ENCODE results near the gene DSTN.

DSTN gene

DNA sequence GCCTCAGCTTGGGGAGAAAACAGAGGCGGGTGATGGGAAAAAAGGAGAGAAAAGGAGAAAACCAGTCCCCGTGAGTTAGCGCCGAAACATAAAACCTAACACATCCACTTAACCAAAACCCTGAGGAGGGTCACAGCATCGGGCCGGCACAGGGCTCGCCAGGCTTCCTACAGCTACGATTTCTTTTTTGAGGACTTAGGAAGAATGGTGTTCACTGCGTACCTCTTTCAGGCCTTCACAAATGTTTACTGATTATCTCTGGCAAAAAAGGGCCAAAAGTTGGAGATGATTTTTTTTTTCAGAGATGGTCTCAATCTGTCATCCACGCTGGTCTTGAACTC, 48.8 kb downstream of the DSTN start:
- H3K9me3 ChIP-seq (ENCODE audit: control insufficient read depth, insufficient read depth, low read length): no peaks in the 10 kb centered on the region
- peaks cover 94% of the 10 kb centered on the region for H3K36me3 ChIP-seq (ENCODE audit: control insufficient read depth, insufficient read depth, low read length)
- no peak overlapping the region for H3K4me3 ChIP-seq (ENCODE audit: low read depth, low read length)
- no peak overlapping the region for H3K27ac ChIP-seq (ENCODE audit: low read depth, low read length)
- no peaks in the 10 kb centered on the region for H3K27me3 ChIP-seq (ENCODE audit: control insufficient read depth, insufficient read depth, low read length)
- H3K9ac ChIP-seq (ENCODE audit: low read depth, low read length): no peak overlapping the region
- no peaks in the 10 kb centered on the region for H3K4me1 ChIP-seq (ENCODE audit: control insufficient read depth, insufficient read depth, low read length)

DNA sequence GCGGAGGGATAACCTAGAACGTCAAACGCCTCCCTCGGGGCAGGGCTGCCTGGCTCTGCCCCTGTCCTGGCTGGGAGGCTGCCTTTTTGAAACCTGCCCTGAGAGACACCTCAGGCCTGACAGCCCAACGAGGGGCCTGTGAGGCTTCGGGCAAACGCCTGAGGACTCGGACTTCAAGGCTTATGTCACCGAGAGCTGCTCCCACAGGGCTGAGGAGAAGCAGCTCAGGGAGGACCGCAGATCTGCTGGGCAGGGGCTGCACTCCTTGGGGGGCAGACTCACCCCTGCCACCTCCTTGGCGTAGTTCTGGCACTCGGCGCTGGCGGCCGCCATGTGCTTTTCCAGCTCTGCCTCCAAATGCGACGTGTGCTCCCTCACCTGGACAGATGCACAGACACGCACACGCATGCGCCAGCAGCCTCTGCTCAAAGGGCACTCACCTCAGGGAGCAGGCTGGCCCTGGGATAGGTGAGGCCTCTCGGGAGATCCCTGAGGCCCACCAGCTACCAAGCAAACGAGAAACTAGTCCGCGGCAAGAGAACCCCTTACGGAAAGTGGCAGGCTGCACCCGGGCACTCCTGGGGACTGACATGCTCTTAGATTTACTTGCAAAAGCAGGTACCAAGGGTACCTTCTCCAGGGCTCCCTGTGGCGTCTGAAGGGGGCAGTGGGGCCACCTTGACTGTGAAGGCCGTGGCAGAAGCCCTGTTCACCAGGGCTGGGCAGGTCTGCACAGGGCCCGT, 49.6 kb downstream of the DSTN start:
- no peaks in the 10 kb centered on the region for H3K27me3 ChIP-seq (ENCODE audit: control insufficient read depth, insufficient read depth, low read length)
- H3K4me3 ChIP-seq (ENCODE audit: low read depth, low read length): no peak overlapping the region
- no peak overlapping the region for H3K27ac ChIP-seq (ENCODE audit: low read depth, low read length)
- H3K4me1 ChIP-seq (ENCODE audit: control insufficient read depth, insufficient read depth, low read length): no peaks in the 10 kb centered on the region
- H3K36me3 ChIP-seq (ENCODE audit: control insufficient read depth, insufficient read depth, low read length): peaks cover 95% of the 10 kb centered on the region
- no peaks in the 10 kb centered on the region for H3K9me3 ChIP-seq (ENCODE audit: control insufficient read depth, insufficient read depth, low read length)
- H3K9ac ChIP-seq (ENCODE audit: low read depth, low read length): no peak overlapping the region

DNA sequence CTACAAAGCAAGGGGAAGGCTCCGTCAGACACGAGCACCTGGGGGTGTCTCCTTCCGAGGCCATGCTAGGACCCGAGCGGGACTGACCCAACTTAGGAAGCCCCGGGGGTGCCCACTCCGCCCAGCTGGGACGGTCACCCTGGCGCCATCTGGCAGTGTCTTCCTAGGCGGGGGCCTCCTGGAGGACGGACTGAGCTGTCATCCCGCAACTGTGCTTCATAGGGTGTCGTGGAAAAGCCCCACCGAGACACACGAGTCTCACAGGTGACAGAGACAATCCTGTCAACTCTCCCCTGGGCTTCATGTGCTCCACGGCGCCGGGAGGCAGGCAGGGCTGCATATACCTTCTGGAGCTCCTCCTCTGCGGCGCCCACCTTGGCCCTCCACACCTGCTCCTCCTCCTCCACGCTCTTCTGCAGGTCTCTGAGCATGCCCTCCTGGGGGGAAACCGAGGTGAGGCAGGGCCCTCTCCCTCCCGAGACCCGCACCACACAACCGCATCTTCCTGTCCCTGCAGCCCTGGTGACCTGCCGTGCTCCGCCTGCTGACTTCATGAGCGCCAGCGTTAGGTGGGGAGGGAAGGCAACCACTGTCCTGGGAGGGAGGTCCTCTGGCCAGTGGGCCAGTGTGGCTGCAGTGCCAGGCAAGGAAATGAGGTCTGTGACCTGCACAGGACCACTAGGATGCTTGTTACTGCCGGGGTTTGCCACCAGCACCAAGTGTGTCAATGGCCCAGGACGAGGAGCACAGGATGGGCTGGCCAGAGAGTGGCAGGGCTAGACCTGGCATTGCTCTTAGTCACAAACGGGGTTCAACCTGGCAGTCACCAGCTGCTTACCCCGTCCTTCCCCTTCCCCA, 50.7 kb downstream of the DSTN start:
- Histone ChIP-seq H3K4me3 (ENCODE audit: low read depth, low read length) (no peak overlapping the region), H3K9ac (ENCODE audit: low read depth, low read length) (no peak overlapping the region), H3K27ac (ENCODE audit: low read depth, low read length) (no peak overlapping the region), H3K9me3 (ENCODE audit: control insufficient read depth, insufficient read depth, low read length) (no peaks in the 10 kb centered on the region), H3K27me3 (ENCODE audit: control insufficient read depth, insufficient read depth, low read length) (no peaks in the 10 kb centered on the region), H3K36me3 (ENCODE audit: control insufficient read depth, insufficient read depth, low read length) (peaks cover 94% of the 10 kb centered on the region), H3K4me1 (ENCODE audit: control insufficient read depth, insufficient read depth, low read length) (no peaks in the 10 kb centered on the region)

DNA sequence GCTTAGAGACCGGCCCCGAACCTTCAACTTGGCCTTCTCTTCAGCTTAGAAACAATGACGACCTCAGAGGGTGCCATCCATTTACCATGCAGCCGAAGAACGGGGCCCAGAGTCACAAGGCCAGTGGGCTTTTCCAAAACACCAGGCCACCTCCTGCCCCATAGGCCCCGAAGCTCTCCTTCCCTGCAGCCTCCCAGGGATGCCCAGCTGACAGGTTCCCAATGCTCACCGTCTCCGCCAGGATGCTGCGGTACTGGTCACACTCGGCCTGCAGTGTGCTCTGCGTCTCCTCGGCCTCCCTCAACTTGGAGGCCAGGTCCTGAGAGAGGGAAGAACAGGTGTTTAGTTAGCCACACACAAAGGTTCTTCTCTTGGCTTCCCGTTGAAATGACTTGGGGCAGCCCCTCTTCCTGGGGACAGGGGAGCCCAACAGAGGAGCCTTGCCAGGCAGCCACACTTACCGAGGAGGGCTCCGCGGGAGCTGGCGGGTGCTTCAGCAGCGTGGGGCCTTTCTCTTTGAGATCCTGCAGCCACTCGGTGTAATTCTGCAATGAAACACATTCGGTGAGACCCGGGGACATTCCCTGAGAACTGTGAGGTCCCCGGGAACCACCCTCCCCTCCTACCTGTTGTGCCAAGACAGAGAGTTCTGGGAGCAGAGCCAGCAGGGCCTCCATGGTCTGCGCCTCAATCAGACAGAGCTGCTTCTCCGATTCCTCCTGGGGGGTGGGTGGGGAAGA, 51.5 kb downstream of the DSTN start:
- Histone ChIP-seq H3K4me3 (ENCODE audit: low read depth, low read length) (no peak overlapping the region), H3K27me3 (ENCODE audit: control insufficient read depth, insufficient read depth, low read length) (no peaks in the 10 kb centered on the region), H3K27ac (ENCODE audit: low read depth, low read length) (no peak overlapping the region), H3K9ac (ENCODE audit: low read depth, low read length) (no peak overlapping the region), H3K9me3 (ENCODE audit: control insufficient read depth, insufficient read depth, low read length) (no peaks in the 10 kb centered on the region), H3K36me3 (ENCODE audit: control insufficient read depth, insufficient read depth, low read length) (peaks cover 94% of the 10 kb centered on the region), H3K4me1 (ENCODE audit: control insufficient read depth, insufficient read depth, low read length) (no peaks in the 10 kb centered on the region)

DNA sequence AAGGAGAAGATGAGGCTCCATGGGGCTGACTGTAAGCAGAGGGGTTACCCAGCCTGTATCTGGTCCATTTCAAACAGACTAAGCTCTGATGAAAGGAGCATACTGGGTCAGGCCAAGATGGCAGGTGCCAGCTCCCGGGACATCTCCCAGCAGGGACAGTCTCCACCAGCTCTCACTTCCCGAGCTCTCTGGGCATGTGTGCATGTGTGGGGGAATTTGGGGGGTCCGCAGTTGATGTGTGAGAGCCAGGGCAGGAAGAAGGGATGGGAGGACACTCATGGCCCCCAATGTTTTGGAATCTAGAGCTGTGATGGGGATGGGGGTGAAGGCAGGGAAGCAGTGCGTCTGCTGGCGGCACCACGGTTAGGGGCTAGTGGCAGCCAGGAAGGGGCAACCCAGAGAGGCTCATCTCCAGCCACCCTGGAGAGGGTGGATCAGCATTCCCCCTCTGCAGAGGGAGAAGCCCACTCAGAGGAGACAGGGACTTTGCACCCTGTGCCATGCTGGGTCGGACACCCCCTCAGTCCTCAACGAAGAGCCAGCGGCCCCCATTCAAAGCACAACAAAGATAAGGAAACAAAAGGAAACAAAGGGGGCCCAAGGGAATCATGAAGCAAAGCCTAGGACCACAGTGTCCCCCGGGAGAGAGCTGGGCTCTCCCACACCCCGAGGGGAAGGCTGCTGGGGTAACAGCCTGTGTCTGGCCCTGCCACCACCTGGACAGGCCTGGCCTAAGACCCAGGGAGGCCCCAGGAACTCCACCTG, 52.4 kb downstream of the DSTN start:
- Histone ChIP-seq H3K27ac (ENCODE audit: low read depth, low read length) (no peak overlapping the region), H3K4me3 (ENCODE audit: low read depth, low read length) (no peak overlapping the region), H3K36me3 (ENCODE audit: control insufficient read depth, insufficient read depth, low read length) (peaks cover 94% of the 10 kb centered on the region), H3K4me1 (ENCODE audit: control insufficient read depth, insufficient read depth, low read length) (no peaks in the 10 kb centered on the region), H3K9ac (ENCODE audit: low read depth, low read length) (no peak overlapping the region), H3K27me3 (ENCODE audit: control insufficient read depth, insufficient read depth, low read length) (no peaks in the 10 kb centered on the region), H3K9me3 (ENCODE audit: control insufficient read depth, insufficient read depth, low read length) (no peaks in the 10 kb centered on the region)

DNA sequence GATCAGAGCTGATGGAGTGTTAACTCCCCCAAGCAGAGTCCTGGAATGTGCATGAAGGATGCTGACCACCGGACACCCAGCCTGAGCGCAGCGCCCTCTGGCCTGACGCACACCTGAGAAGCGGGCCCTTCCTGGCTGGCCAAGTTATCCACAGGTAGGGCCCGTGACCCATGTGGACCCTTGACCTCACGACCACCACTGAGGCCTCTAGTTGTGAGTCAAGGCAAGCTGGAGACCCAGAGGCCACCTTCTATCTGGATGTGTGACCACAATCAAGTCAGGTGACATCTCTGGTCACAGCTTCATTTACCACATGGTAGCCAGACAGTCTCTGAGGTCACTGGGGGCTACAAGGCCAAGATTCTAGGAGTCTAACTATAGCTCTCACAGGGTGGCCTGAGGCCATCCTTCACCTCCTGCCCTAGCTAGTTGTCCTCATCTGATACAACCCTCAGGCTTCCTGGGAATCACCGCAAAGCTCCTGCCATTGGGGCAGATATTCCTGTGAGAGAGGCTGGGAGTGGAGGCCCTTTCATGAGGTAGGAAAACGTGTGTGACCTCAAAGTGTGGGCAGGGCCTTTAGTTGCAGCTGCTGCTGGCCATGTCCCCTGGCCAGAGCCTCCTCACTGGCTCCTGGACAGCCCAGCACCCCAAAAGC, 53.1 kb downstream of the DSTN start:
- H3K9ac ChIP-seq (ENCODE audit: low read depth, low read length): no peak overlapping the region
- H3K36me3 ChIP-seq (ENCODE audit: control insufficient read depth, insufficient read depth, low read length): peaks cover 95% of the 10 kb centered on the region
- no peaks in the 10 kb centered on the region for H3K27me3 ChIP-seq (ENCODE audit: control insufficient read depth, insufficient read depth, low read length)
- H3K4me3 ChIP-seq (ENCODE audit: low read depth, low read length): no peak overlapping the region
- no peaks in the 10 kb centered on the region for H3K9me3 ChIP-seq (ENCODE audit: control insufficient read depth, insufficient read depth, low read length)
- H3K4me1 ChIP-seq (ENCODE audit: control insufficient read depth, insufficient read depth, low read length): no peaks in the 10 kb centered on the region
- no peak overlapping the region for H3K27ac ChIP-seq (ENCODE audit: low read depth, low read length)

DNA sequence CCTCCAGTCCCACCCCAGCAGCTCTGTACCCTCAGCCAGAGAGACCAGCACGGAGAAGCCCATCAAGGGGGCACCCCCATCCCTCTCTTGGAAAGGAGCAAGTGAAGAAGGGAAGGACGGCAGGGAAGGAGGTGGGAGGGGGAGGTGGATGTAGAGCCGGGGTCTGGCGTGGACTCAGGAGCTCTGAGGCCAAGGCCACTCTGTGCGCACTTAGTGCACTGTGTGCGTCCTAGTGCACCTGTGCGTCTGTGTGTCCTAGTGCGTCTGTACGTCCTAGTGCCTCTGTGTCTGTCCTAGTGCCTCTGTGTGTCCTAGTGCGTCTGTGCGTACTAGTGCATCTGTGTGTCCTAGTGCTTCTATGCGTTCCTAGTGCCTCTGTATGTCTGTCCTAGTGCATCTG, 54.2 kb downstream of the DSTN start:
- Histone ChIP-seq H3K4me1 (ENCODE audit: control insufficient read depth, insufficient read depth, low read length) (no peaks in the 10 kb centered on the region), H3K27ac (ENCODE audit: low read depth, low read length) (no peak overlapping the region), H3K9ac (ENCODE audit: low read depth, low read length) (no peak overlapping the region), H3K4me3 (ENCODE audit: low read depth, low read length) (no peak overlapping the region), H3K9me3 (ENCODE audit: control insufficient read depth, insufficient read depth, low read length) (no peaks in the 10 kb centered on the region), H3K36me3 (ENCODE audit: control insufficient read depth, insufficient read depth, low read length) (peaks cover 95% of the 10 kb centered on the region), H3K27me3 (ENCODE audit: control insufficient read depth, insufficient read depth, low read length) (no peaks in the 10 kb centered on the region)

DNA sequence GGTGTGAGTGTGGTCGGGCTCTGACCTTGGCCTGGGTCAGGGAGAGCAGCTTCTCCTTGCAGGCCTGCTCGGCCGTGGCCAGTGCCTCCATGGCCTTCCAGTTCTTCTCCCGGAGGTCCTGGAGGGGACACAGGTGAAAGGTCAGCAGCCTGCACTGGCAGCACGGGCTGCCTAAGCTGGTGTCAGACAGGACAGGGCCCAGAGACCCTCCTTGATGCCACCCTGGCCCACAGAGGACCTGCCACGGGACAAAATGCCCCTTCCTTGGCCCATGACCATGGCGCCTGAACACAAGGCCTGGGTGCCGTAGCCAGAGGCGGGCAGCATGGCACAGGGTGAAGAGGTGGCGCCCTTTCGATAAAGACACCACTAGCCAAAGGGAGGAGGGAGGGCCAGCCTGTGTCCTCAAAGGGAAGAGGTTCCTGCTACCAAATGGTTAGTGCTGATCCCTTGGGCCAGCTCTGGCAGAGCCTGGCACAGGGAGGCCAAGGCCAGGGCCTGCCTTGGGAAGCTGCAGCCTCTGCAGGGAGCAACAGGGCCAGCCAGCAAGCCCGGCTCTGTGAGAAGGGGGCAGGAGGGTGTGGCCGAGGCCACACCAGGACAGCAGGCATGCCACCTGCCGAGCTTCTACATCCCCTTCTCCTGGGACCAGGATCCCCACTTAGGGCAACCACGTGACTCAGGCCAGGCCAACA, 54.8 kb downstream of the DSTN start:
- Histone ChIP-seq H3K4me3 (ENCODE audit: low read depth, low read length) (no peak overlapping the region), H3K27ac (ENCODE audit: low read depth, low read length) (no peak overlapping the region), H3K4me1 (ENCODE audit: control insufficient read depth, insufficient read depth, low read length) (no peaks in the 10 kb centered on the region), H3K27me3 (ENCODE audit: control insufficient read depth, insufficient read depth, low read length) (no peaks in the 10 kb centered on the region), H3K36me3 (ENCODE audit: control insufficient read depth, insufficient read depth, low read length) (peaks cover 95% of the 10 kb centered on the region), H3K9ac (ENCODE audit: low read depth, low read length) (no peak overlapping the region), H3K9me3 (ENCODE audit: control insufficient read depth, insufficient read depth, low read length) (no peaks in the 10 kb centered on the region)

DNA sequence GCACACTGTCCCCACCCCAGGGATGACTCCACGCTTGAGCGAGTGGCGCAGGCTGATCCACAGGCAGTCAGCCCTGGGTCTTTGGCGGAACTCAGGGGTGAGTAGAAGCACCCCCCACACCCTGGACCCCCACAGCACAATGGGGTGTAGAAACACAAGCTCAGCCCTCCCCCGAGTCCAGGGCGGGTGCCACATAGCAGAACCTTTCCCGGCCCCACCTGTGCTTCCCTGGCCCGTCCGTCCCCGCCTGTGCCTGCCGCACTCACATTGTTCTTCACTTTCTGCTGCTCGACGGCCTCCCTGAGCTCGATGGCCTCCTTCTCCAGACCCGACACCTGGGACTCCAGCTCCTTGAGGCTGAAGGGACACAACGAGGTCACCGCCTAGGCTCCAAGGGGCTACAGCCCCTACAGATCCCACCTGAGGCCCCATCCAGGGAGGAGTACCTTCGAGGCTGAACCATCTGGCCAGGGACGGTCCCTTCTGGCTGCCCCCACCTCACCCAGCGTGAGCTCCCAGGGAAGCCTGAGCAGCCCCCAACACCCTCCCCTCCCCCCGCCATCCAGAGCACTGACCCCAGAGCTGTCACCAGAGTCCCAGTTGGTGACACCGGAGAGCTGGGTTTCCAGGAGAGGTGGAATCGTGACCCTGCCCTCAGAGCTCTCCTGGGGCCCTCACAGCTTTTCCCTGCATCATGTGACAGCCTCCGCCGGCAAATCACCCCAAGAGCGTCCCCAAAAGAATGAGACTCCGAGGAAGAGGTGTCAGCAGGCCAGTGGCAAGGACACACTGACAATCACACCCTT, 55.6 kb downstream of the DSTN start:
- no peak overlapping the region for H3K4me3 ChIP-seq (ENCODE audit: low read depth, low read length)
- no peak overlapping the region for H3K9ac ChIP-seq (ENCODE audit: low read depth, low read length)
- peaks cover 95% of the 10 kb centered on the region for H3K36me3 ChIP-seq (ENCODE audit: control insufficient read depth, insufficient read depth, low read length)
- no peaks in the 10 kb centered on the region for H3K4me1 ChIP-seq (ENCODE audit: control insufficient read depth, insufficient read depth, low read length)
- H3K27ac ChIP-seq (ENCODE audit: low read depth, low read length): no peak overlapping the region
- no peaks in the 10 kb centered on the region for H3K27me3 ChIP-seq (ENCODE audit: control insufficient read depth, insufficient read depth, low read length)
- no peaks in the 10 kb centered on the region for H3K9me3 ChIP-seq (ENCODE audit: control insufficient read depth, insufficient read depth, low read length)

All from HUES48 (cell line).